Globus pallidus (tissue), 1 donor: ENCODE data around the gene CCDC190.
"Not testable (repeated sequence)": the region's sequence is repeated elsewhere in the genome, so short reads cannot be mapped to it uniquely, and the experiment has no call there.

Experiments used
- DNase-seq: peaks from one replicate; pipeline ENCODE4 v3.0.0-alpha.2; 2015; ENCODE audit warnings: low spot score

CCDC190 gene

GRCh38 chr1:162877412-162877811 is 16.4 kb upstream of the CCDC190 start:
- no peak for DNase-seq

GRCh38 chr1:162876751-162877150 is 15.8 kb upstream of the CCDC190 start:
- DNase-seq = no peak

- DNase-seq = no peak
These were observed 13.0 kb upstream of the CCDC190 start for GRCh38 chr1:162873671-162874666.

DNA sequence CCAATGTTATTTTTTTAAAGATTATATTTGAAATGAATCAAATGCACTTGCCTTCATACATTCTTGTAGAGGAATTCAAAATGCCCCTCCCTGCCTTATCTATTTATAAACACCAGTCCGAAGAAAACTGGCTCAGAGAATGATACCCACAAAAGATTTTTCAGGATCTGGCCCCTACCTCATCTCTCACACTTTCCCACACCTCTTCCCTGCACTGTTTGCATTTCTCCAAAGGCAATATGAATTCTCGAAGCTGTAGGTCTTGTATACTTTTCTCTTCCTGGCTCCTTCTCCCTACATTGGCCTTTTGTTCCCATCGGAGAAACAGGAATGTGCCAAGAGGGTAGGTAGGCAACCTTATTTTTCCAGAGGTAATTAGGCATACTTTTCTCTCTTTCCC is 12.0 kb upstream of the CCDC190 start:
- DNase-seq = no peak

DNA sequence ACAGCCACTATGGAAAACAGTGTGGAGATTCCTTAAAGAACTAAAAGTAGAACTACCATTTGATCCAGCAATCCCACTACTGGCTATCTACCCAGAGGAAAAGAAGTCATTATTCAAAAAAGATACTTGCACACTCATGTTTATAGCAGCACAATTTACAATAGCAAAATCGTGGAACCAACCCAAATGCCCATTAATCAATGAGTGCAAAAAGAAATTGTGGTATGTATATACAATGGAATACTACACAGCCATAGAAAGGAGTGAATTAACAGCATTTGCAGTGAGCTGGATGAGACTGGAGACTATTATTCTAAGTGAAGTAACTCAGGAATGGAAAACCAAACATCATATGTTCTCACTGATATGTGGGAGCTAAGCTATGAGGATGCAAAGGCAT is 10.4 kb upstream of the CCDC190 start:
- not testable (repeated sequence) for DNase-seq

GRCh38 chr1:162868972-162869371 is 8.0 kb upstream of the CCDC190 start:
- DNase-seq = no peak

DNA sequence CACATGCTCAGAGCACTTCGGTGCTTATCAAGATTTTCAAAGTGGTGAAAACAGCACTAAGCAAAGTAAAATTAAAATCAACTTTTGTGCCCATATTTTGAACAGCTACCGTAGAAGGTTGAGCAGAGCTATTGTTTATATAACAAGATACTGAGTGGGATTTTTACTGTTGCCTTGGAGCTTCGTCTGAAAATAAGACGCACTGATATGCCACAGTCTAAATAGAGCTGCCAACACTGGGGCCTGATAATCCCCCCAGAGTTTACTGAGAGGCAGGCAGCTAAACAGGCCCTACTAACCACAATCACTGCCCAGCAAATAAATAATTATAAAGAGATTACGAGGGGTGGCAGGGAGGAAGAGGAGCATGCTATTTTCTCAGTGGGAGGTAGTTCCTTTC is 650 bp upstream of the CCDC190 start:
- no peak for DNase-seq

DNA sequence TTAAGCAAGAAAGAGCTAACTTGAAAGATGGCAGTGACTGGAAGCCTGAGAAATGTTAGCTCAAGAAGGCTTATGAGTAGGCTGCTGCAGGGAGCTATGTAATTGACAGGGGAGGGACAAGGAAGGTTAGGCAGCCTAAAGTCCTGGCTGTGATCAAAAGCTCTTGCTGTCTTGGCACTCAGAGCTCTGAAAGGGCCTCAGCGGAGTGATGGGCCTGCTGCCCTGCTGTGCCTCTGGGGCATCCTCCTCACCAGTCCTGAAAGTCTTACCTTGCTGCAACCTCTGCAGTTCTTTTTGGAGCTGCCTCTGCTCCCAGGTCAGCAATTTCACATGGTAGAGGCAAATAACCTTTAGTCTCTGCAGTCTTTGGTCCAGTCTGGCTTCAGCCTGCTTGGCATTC is 1.8 kb downstream of the CCDC190 start:
- no peak for DNase-seq

DNA sequence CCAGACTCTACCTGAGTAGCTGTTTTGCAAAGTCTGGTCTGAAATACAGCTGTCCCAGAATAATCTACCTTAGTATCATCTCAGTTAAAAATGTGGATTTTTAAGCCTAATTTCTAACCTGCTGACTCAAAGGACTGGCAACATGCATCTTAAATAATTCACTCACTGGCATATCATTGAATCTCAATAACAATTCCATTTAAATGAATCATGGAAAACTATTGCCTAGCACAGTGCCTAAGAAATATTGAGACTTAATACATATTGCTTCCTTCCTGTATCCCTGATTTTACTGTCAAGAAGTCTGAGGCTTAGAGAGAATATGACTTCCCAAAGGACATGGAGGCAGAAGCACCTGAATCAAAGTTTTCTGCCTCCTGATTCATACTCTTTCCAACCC is 3.1 kb downstream of the CCDC190 start:
- DNase-seq = no peak

- no peak for DNase-seq
These were observed 4.7 kb downstream of the CCDC190 start for GRCh38 chr1:162856260-162856659.

- DNase-seq = no peak
These were observed 5.4 kb downstream of the CCDC190 start for GRCh38 chr1:162855461-162856150.

DNA sequence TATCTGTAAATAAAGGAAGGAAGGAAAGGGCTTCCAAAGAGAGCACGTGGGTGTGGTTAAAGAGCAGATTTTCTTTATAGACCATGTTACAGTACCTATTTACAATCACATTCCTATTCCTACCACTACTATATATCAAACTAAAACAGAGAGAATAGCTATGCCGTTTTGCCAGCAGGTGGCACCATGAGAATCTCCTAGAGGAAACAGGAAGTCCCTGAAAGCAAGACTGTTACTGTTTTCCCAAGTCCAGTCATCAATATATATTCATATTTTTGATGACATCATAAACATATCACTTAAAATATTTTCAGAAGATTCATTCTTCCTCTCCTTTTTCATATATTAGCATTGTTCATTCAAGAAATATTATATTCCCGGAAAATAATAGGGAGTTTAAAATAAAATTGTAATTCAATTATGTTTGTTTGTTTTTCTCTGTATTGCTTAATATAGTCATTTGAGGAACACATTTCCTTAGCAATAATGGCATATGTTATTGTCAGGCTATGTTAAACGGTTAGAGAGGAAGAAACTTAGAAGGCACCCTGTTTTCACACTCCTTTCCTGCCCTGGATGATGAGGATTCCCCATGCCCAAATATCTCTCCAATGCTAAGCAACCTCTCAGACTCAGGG is 6.6 kb downstream of the CCDC190 start:
- peak; percentile 48 for DNase-seq

GRCh38 chr1:162851341-162851740 is 9.6 kb downstream of the CCDC190 start:
- DNase-seq = no peak

DNA sequence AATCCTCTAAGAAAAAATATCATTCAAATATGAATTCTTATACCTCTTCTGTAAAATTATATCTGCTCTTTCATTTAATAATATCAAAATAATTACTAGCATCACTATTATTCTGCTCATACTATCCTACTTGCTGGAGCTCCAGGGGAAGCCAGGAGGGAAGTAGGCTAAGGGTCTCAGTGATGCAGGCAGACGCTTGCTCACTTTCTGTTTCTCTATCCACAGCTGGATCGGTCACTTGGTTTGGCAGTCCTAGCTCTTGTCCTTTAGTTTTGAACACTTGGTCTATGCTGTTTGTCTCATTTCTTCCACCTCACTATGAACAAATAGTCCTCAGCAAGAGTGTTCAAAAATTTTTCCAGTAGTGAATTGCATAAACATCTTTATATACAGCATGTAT is 11.3 kb downstream of the CCDC190 start:
- DNase-seq = no peak

- DNase-seq = peak; percentile 52
These were observed 13.0 kb downstream of the CCDC190 start for GRCh38 chr1:162847839-162848453.

DNA sequence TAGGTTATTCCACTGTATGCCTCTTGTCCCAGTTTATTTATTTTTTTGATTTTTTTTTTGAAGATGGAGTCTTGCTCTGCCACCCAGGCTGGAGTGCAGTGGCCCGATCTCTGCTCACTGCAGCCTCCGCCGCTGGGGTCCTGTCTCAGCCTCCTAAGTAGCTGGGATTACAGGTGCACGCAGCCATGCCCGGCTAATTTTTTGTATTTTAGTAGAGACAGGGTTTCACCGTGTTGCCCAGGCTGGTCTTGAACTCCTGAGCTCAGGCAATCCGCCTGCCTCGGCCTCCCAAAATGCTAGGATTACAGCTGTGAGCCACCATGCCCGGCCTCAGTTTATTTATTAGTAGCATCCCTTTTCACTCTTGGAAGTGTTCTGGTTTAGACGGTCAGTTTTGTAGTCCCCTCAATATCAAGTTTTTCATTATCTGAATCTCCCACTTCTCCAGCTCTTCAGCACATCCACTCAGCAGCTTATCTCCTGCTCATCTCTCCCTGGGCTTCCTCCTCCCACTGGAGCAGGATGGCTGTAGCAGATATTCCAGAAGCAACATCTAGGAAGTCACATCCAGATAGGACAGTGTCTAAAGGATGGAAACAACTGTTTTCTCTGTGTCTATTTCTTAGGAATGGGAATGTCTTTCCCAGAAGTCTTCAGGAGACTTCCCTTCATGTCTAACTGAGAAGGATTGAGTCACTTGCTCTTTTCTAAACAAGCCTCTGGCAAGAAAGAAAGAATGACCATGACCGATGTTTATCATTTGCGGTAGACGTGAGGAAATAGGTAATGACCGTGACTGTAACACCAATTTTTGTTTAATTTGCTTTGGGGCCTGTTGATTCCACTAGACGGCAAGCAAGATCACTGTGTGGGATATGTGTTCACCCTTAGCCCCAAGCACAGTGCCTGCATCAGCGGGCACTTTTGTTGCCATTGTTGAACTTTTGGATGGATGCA is 14.4 kb downstream of the CCDC190 start:
- no peak for DNase-seq

DNA sequence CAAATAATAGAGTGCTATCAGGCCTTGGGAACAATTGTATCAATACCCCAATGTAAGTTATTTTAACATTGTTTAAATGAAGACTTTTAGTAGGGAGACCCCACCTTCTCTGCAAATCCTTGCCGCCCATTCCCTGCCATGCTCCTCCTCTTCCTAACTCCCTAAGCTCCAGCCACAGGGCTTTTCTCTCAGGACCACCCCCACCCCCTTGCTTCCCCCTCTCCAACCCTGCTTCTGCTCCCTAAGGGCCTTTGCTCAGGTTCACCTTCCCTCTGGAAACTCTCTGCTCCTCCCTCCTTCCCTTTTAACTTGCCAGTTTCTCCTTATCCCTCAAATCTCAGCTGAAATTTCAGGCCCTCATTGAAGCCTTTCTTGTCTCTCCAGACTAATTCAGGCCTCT is 16.8 kb downstream of the CCDC190 start:
- no peak for DNase-seq

- DNase-seq = no peak
These were observed 20.6 kb downstream of the CCDC190 start for GRCh38 chr1:162840250-162840839.

DNA sequence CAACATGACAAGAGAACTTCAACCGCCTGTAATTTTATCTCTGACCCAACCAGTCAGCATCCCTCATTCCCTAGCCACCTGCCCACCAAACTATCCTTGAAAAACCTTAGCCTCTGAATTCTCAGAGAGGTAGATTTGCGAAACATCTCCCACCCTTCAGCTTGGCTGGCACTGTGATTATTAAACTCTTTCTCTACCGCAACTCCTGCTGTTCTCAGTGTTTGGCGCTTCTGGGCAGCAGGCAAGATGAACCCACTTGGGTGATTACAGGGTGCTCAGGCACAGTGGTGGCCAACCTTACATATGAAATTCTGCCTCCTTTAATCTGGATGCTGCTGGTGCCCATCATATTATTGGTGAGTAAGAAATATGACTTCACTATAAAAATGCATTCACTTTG is 22.1 kb downstream of the CCDC190 start:
- DNase-seq = no peak

- DNase-seq = no peak
These were observed 25.6 kb downstream of the CCDC190 start for GRCh38 chr1:162835157-162835899.
